ENCODE results near the gene CHD6.

DNA sequence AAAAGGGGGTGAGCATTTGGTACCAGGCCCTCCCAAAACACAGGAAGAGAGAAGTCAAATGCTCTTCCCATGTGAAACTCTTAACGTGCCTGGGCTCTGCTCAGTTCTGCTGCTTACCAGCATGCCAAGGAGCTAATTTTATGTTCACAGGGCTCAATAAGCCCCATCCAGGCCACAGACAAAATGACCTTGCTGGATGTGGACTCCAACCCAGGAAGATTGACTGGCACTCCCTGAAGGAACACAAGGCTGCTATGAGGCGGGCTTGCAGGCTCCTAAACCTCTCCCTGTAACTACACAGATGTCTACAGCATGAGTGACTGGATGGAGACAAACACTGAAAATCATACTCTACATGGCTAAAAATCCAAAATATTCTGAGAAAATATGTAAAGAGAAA lies 50.6 kb downstream of the CHD6 start:
- TF ChIP-seq, protein P1, sequence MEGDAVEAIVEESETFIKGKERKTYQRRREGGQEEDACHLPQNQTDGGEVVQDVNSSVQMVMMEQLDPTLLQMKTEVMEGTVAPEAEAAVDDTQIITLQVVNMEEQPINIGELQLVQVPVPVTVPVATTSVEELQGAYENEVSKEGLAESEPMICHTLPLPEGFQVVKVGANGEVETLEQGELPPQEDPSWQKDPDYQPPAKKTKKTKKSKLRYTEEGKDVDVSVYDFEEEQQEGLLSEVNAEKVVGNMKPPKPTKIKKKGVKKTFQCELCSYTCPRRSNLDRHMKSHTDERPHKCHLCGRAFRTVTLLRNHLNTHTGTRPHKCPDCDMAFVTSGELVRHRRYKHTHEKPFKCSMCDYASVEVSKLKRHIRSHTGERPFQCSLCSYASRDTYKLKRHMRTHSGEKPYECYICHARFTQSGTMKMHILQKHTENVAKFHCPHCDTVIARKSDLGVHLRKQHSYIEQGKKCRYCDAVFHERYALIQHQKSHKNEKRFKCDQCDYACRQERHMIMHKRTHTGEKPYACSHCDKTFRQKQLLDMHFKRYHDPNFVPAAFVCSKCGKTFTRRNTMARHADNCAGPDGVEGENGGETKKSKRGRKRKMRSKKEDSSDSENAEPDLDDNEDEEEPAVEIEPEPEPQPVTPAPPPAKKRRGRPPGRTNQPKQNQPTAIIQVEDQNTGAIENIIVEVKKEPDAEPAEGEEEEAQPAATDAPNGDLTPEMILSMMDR (IDR thresholded peaks at IDR 0.05) = no peak
- TF ChIP-seq POLR2A (IDR thresholded peaks at IDR 0.05) = no peak
- no peak for TF ChIP-seq EP300 (IDR thresholded peaks at IDR 0.05)
- TF ChIP-seq POLR2AphosphoS5 (IDR thresholded peaks at IDR 0.05) = no peak

Data from upper lobe of left lung (tissue), 4 donors.